IMR-90 (cell line): ENCODE results near the gene TLDC2. TPM values are rescaled to one million over a fixed set of nuclear protein-coding genes. Genes with fewer than 3 reads are reported as not detected.

Experiments used
- ATAC-seq: fragments of 200-7000 bp; cut with Tn5 transposase; 2 replicates; pipeline ENCODE4 v1.9.1; 2020; ENCODE audit warnings: low read depth, mild to moderate bottlenecking, moderate library complexity
- BruUV-seq: library from RNA; stranded (reverse); fragments of 400-500 nt; replicated peaks from 2 replicates; lab custom pipeline; 2021; lab: Mats Ljungman, UMichigan
- CTCF ChIA-PET: fragments of 300-600 bp; formaldehyde crosslinking; extraction: SDS; loops from one replicate; lab custom pipeline; 2021; ENCODE audit warnings: antibody characterized with exemption; lab: Yijun Ruan, JAX
- POLR2A ChIA-PET: fragments of 300-600 bp; sonication (Branson Sonifier 250); formaldehyde crosslinking; loops from one replicate; lab custom pipeline; 2022; ENCODE audit warnings: antibody characterized with exemption; ENCODE audit not compliant: unreplicated experiment; lab: Charles Lee
- DNase-seq: peaks from one replicate; pipeline ENCODE4 v3.0.0; 2013
- H2AFZ ChIP-seq: replicated peaks from 2 replicates; pipeline ENCODE3; 2013; ENCODE audit warnings: low read length, mild to moderate bottlenecking; ENCODE audit not compliant: poor library complexity
- H2AK5ac ChIP-seq: 2 replicates; pipeline ENCODE4 v1.6.1; 2013; ENCODE audit warnings: low read depth, low read length, inconsistent platforms
- H2AK9ac ChIP-seq: replicated peaks from 2 replicates; pipeline ENCODE3; 2013; ENCODE audit warnings: mild to moderate bottlenecking, low read depth, low read length, moderate library complexity; ENCODE audit not compliant: poor library complexity
- H2BK120ac ChIP-seq: 2 replicates; pipeline ENCODE4 v1.6.1; 2013; ENCODE audit warnings: low read depth, low read length, inconsistent platforms
- H2BK15ac ChIP-seq: 3 replicates; pipeline ENCODE4 v1.6.1; 2013; ENCODE audit warnings: low read depth, low read length, inconsistent platforms
- H2BK20ac ChIP-seq: 2 replicates; pipeline ENCODE4 v1.6.1; 2013; ENCODE audit warnings: low read depth, mild to moderate bottlenecking, inconsistent platforms, low read length, moderate library complexity
- H2BK5ac ChIP-seq: 2 replicates; pipeline ENCODE4 v1.6.1; 2013; ENCODE audit warnings: mild to moderate bottlenecking, low read depth, low read length, inconsistent platforms; ENCODE audit not compliant: poor library complexity, severe bottlenecking
- H3K14ac ChIP-seq: replicated peaks from 2 replicates; pipeline ENCODE4 v1.6.1; 2013; ENCODE audit warnings: low read depth, low read length, inconsistent platforms
- H3K18ac ChIP-seq: 2 replicates; pipeline ENCODE4 v1.6.1; 2013; ENCODE audit warnings: low read depth, low read length, control low read depth
- H3K23ac ChIP-seq: 2 replicates; pipeline ENCODE4 v1.6.1; 2013; ENCODE audit warnings: low read depth, low read length, inconsistent platforms
- H3K27ac ChIP-seq: 2 replicates; pipeline ENCODE4 v1.5.1; 2013; ENCODE audit warnings: mild to moderate bottlenecking, control low read depth, low read length; ENCODE audit not compliant: insufficient read depth
- H3K27me3 ChIP-seq: 2 replicates; pipeline ENCODE4 v1.6.1; 2013; ENCODE audit warnings: low read length; ENCODE audit not compliant: control insufficient read depth, insufficient read depth
- H3K36me3 ChIP-seq: 2 replicates; pipeline ENCODE4 v1.6.1; 2013; ENCODE audit warnings: low read length, mixed read lengths; ENCODE audit not compliant: control insufficient read depth, insufficient read depth
- H3K4ac ChIP-seq: 2 replicates; pipeline ENCODE4 v1.6.1; 2013; ENCODE audit warnings: low read depth, low read length, inconsistent platforms
- H3K4me1 ChIP-seq: 2 replicates; pipeline ENCODE4 v1.6.1; 2013; ENCODE audit warnings: low read length, mixed read lengths; ENCODE audit not compliant: control insufficient read depth, insufficient read depth
- H3K4me2 ChIP-seq: 2 replicates; pipeline ENCODE4 v1.6.1; 2013; ENCODE audit warnings: low read depth, mild to moderate bottlenecking, control low read depth, low read length, moderate library complexity
- H3K4me3 ChIP-seq: 2 replicates; pipeline ENCODE4 v1.5.1; 2013; ENCODE audit warnings: low read depth, mild to moderate bottlenecking, control low read depth, low read length, moderate library complexity; ENCODE audit not compliant: insufficient read depth
- H3K56ac ChIP-seq: 2 replicates; pipeline ENCODE4 v1.6.1; 2013; ENCODE audit warnings: low read length, inconsistent platforms; ENCODE audit not compliant: insufficient read depth; ENCODE audit errors: extremely low read depth
- H3K79me1 ChIP-seq, 2 experiments: 2 replicates each; pipeline ENCODE4 v1.6.1; 2013; ENCODE audit warnings: low read length in 2 of 2, inconsistent platforms in 1 of 2, low read depth in 1 of 2
- H3K9ac ChIP-seq: 2 replicates; pipeline ENCODE4 v1.6.1; 2013; ENCODE audit warnings: low read depth, low read length, control low read depth
- H3K9me1 ChIP-seq: 2 replicates; pipeline ENCODE4 v1.6.1; 2013; ENCODE audit warnings: low read length, inconsistent platforms; ENCODE audit not compliant: insufficient read depth
- H3K9me3 ChIP-seq: 2 replicates; pipeline ENCODE4 v1.6.1; 2013; ENCODE audit warnings: low read length; ENCODE audit not compliant: control insufficient read depth, insufficient read depth
- H4K20me1 ChIP-seq: 2 replicates; pipeline ENCODE4 v1.6.1; 2013; ENCODE audit warnings: low read length, inconsistent platforms; ENCODE audit not compliant: insufficient read depth
- H4K5ac ChIP-seq: 2 replicates; pipeline ENCODE4 v1.6.1; 2013; ENCODE audit warnings: mild to moderate bottlenecking, low read depth, low read length, control low read depth
- H4K8ac ChIP-seq, 2 experiments: 2 replicates each; pipeline ENCODE4 v1.6.1; 2013; ENCODE audit warnings: low read depth in 2 of 2, low read length in 2 of 2, control low read depth in 1 of 2, inconsistent platforms in 1 of 2
- H4K91ac ChIP-seq: 2 replicates; pipeline ENCODE4 v1.6.1; 2013; ENCODE audit warnings: low read depth, low read length, inconsistent platforms; ENCODE audit not compliant: insufficient read depth
- BHLHE40 ChIP-seq: fragments of 150-350 bp; IDR thresholded peaks from 2 replicates; pipeline ENCODE4 v1.6.1; 2016; ENCODE audit warnings: mild to moderate bottlenecking, low read depth, low read length
- CHD1 ChIP-seq: IDR thresholded peaks from 2 replicates; pipeline ENCODE4 v1.6.1; 2012; ENCODE audit warnings: low read depth, low read length, improper control_type of control experiment
- FOS ChIP-seq: fragments of 150-350 bp; IDR thresholded peaks from 2 replicates; pipeline ENCODE4 v1.6.1; 2016; ENCODE audit warnings: low read depth, low read length
- MAFK ChIP-seq: IDR thresholded peaks from 2 replicates; pipeline ENCODE4 v1.6.1; 2012; ENCODE audit warnings: low read depth, low read length, improper control_type of control experiment
- MAZ ChIP-seq: IDR thresholded peaks from 2 replicates; pipeline ENCODE4 v1.6.1; 2012; ENCODE audit warnings: low read depth, mild to moderate bottlenecking, low read length, improper control_type of control experiment, moderate library complexity, borderline replicate concordance
- NFE2L2 ChIP-seq: fragments of 150-350 bp; IDR thresholded peaks from 2 replicates; pipeline ENCODE4 v1.6.1; 2016; ENCODE audit warnings: low read depth, mild to moderate bottlenecking, low read length
- POLR2A ChIP-seq: IDR thresholded peaks from 2 replicates; pipeline ENCODE4 v1.6.1; 2012; ENCODE audit warnings: mild to moderate bottlenecking, low read depth, low read length
- RAD21 ChIP-seq: IDR thresholded peaks from 2 replicates; pipeline ENCODE4 v1.6.1; 2012; ENCODE audit warnings: low read length, improper control_type of control experiment
- RCOR1 ChIP-seq: IDR thresholded peaks from 2 replicates; pipeline ENCODE4 v1.6.1; 2012; ENCODE audit warnings: mild to moderate bottlenecking, low read length, improper control_type of control experiment; ENCODE audit not compliant: insufficient replicate concordance
- RFX5 ChIP-seq: IDR thresholded peaks from 2 replicates; pipeline ENCODE4 v1.8.0; 2012; ENCODE audit warnings: low read depth, mild to moderate bottlenecking, low read length, moderate library complexity
- SMC3 ChIP-seq: fragments of 150-350 bp; IDR thresholded peaks from 2 replicates; pipeline ENCODE4 v1.6.1; 2016; ENCODE audit warnings: low read depth, mild to moderate bottlenecking, antibody characterized with exemption, low read length, moderate library complexity
- WGBS, 2 experiments: methylation state at CpG; one replicate each; pipeline versions ENCODE4 v1.1.5 to v1.1.7; 2013; ENCODE audit warnings: missing lambda C conversion rate in 2 of 2; ENCODE audit not compliant: insufficient read length in 1 of 2; ENCODE audit errors: extremely low coverage in 2 of 2; 5-methylcytosine and 5-hydroxymethylcytosine counted together
- dilution Hi-C: fragments of 300-500 bp; cut with HindIII; formaldehyde crosslinking; loops from one replicate; pipeline ENCODE4 v1.14.3; 2018; ENCODE audit warnings: low sequenced_read_pairs; ENCODE audit not compliant: unreplicated experiment
- in situ Hi-C: fragments of 300-500 bp; cut with MboI; formaldehyde crosslinking; loops from 3 replicates; pipeline ENCODE4 v1.14.3; 2019; ENCODE audit warnings: low sequenced_read_pairs, inconsistent platforms, mixed read lengths
- intact Hi-C: fragments of 100-400 bp; cut with micrococcal nuclease; formaldehyde crosslinking; loops from 2 replicates; pipeline ENCODE4 v1.10.0; 2022
- polyA plus RNA-seq, 3 experiments: library from polyadenylated mRNA; depleted of rRNA; stranded (reverse); fragments of >200 nt; gene quantifications; 2 replicates each; pipeline ENCODE4 v1.2.3, GENCODE V29; 2012; ENCODE audit warnings: low replicate concordance in 1 of 3
- total RNA-seq: library from RNA; depleted of rRNA; stranded (reverse); fragments of >200 nt; gene quantifications from 2 replicates; pipeline ENCODE4 v1.2.3, GENCODE V29; 2012
- TF ChIP-seq, protein P1 (sequence below): fragments of 150-350 bp; IDR thresholded peaks from 2 replicates; pipeline ENCODE4 v1.6.1; 2016; ENCODE audit warnings: low read depth, mild to moderate bottlenecking, low read length, moderate library complexity, borderline replicate concordance
- TF ChIP-seq, protein P2 (sequence below): conservative IDR thresholded peaks from 2 replicates; pipeline ENCODE4 v1.5.1; 2012; ENCODE audit warnings: mild to moderate bottlenecking, low read depth, low read length, improper control_type of control experiment

Gene TLDC2
- total and polyA plus RNA-seq, 2 of the 4 experiments (the other 2 are of a cell fraction), result 0.18 to 0.19 TPM

GRCh38 chr20:36886859-36887751 is 11.2 kb downstream of the TLDC2 start:
- H3K9me1 ChIP-seq, result no peaks in the 10 kb centered on the region
- H3K4ac ChIP-seq, result 0 out of 2 replicates have a peak overlapping the region, but pooled peaks have one; percentile 10
- H4K20me1 ChIP-seq, result no peaks in the 10 kb centered on the region
- H3K9me3 ChIP-seq, result no peaks in the 10 kb centered on the region
- peak; percentile 74 for DNase-seq
- dilution Hi-C loops, result no loop called here
- no peak overlapping the region for H3K9ac ChIP-seq
- H3K18ac ChIP-seq, result no peak overlapping the region
- WGBS, 2 experiments, result 79% methylated on average over 2 of the region's 24 CpGs; no CpG with 5 or more reads in 1 of the 2 experiments
- peak overlapping the region; percentile 86 for H2AFZ ChIP-seq
- H4K8ac ChIP-seq, result peak overlapping the region in 1 of 2 experiments; percentile 36; a peak in 1 of 4 replicates
- no peak overlapping the region for H2BK120ac ChIP-seq
- in situ Hi-C loops, result loop anchor here (5.0 kb wide), 1 partner anchor 275 kb away; no protein-coding TSS in a partner anchor
- intact Hi-C loops, result loop anchor here (1.0 to 10.0 kb wide), 3 partner anchors 95 to 331 kb away; no protein-coding TSS in a partner anchor
- ChIA-PET POLR2A (no interaction called here), CTCF (interaction anchor here (0.5 to 1.0 kb wide), 7 partner anchors 12 to 220 kb away, joined by 3 to 4 read pairs (median 3); no protein-coding TSS in a partner anchor)
- H2BK15ac ChIP-seq, result no peak overlapping the region
- no peak overlapping the region for H4K91ac ChIP-seq
- no peak overlapping the region for H3K27ac ChIP-seq
- BruUV-seq, result no TSS peak
- H3K4me2 ChIP-seq, result peak overlapping the region; percentile 70
- H3K79me1 ChIP-seq, result no peaks in the 10 kb centered on the region
- no peak overlapping the region for H2BK5ac ChIP-seq
- H4K5ac ChIP-seq, result no peak overlapping the region
- no peak overlapping the region for H3K14ac ChIP-seq
- no peak overlapping the region for H3K4me3 ChIP-seq
- ATAC-seq, result peak; percentile 99
- no peak overlapping the region for H2AK5ac ChIP-seq
- no peak overlapping the region for H3K56ac ChIP-seq
- no peak overlapping the region for H2BK20ac ChIP-seq
- peaks cover 2% of the 10 kb centered on the region; the same call in 1 of the 2 replicates for H3K27me3 ChIP-seq
- H3K36me3 ChIP-seq, result no peaks in the 10 kb centered on the region
- H2AK9ac ChIP-seq, result peak overlapping the region; percentile 82
- no peak overlapping the region for H3K23ac ChIP-seq
- no peaks in the 10 kb centered on the region; the same call in 1 of the 2 replicates for H3K4me1 ChIP-seq
- TF ChIP-seq, protein P1, sequence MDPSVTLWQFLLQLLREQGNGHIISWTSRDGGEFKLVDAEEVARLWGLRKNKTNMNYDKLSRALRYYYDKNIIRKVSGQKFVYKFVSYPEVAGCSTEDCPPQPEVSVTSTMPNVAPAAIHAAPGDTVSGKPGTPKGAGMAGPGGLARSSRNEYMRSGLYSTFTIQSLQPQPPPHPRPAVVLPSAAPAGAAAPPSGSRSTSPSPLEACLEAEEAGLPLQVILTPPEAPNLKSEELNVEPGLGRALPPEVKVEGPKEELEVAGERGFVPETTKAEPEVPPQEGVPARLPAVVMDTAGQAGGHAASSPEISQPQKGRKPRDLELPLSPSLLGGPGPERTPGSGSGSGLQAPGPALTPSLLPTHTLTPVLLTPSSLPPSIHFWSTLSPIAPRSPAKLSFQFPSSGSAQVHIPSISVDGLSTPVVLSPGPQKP, result no peak
- TF ChIP-seq CHD1 (0 out of 2 replicates have a peak, but pooled peaks have one; percentile 59), MAZ (peak; percentile 66; the same call in 1 of the 2 replicates), POLR2A (peak; percentile 44; the same call in 1 of the 2 replicates), SMC3 (peak; percentile 85), RCOR1 (no peak), RAD21 (peak; percentile 98), BHLHE40 (no peak), NFE2L2 (no peak), RFX5 (no peak), MAFK (no peak), FOS (no peak)
- TF ChIP-seq, protein P2, sequence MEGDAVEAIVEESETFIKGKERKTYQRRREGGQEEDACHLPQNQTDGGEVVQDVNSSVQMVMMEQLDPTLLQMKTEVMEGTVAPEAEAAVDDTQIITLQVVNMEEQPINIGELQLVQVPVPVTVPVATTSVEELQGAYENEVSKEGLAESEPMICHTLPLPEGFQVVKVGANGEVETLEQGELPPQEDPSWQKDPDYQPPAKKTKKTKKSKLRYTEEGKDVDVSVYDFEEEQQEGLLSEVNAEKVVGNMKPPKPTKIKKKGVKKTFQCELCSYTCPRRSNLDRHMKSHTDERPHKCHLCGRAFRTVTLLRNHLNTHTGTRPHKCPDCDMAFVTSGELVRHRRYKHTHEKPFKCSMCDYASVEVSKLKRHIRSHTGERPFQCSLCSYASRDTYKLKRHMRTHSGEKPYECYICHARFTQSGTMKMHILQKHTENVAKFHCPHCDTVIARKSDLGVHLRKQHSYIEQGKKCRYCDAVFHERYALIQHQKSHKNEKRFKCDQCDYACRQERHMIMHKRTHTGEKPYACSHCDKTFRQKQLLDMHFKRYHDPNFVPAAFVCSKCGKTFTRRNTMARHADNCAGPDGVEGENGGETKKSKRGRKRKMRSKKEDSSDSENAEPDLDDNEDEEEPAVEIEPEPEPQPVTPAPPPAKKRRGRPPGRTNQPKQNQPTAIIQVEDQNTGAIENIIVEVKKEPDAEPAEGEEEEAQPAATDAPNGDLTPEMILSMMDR, result peak; percentile 96
